ENCODE measurements around the gene CUX1.
A peak's percentile ranks its signal among the peaks of the same experiment; 100 is the strongest.

Gene CUX1

GRCh38 chr7:101936611-101937231, 119.3 kb downstream of the CUX1 start:
- H3K79me2 ChIP-seq (ENCODE audit: control insufficient read depth, low read length) = peaks cover 97% of the 10 kb centered on the region
- TF ChIP-seq EZH2phosphoT487 (IDR thresholded peaks at IDR 0.05; ENCODE audit: borderline replicate concordance, low read length) (no peak), CTCF (IDR thresholded peaks at IDR 0.05; ENCODE audit: low read depth, low read length, poor library complexity, severe bottlenecking) (no peak)

GRCh38 chr7:101937717-101938514, 120.5 kb downstream of the CUX1 start:
- Histone ChIP-seq H3K4me1 (ENCODE audit: control insufficient read depth, low read length) (peaks cover 94% of the 10 kb centered on the region), H3K9me3 (ENCODE audit: control insufficient read depth, insufficient read depth, low read length) (no peaks in the 10 kb centered on the region), H3K36me3 (ENCODE audit: control insufficient read depth, low read length) (peaks cover 34% of the 10 kb centered on the region), H4K20me1 (ENCODE audit: control insufficient read depth, insufficient read depth, low read depth, low read length) (peaks cover 55% of the 10 kb centered on the region), H3F3A (ENCODE audit: control insufficient read depth, insufficient read depth) (peaks cover 15% of the 10 kb centered on the region), H3K27me3 (ENCODE audit: control insufficient read depth, low read length) (no peaks in the 10 kb centered on the region), H3K9me2 (replicated peaks; ENCODE audit: control insufficient read depth, low read length) (no peaks in the 10 kb centered on the region), H3K4me2 (ENCODE audit: low read length) (0 out of 2 replicates have a peak overlapping the region, but pooled peaks have one; percentile 2), H3K4me3 (ENCODE audit: low read length) (no peak overlapping the region), H3K79me2 (ENCODE audit: control insufficient read depth, low read length) (peaks cover 97% of the 10 kb centered on the region), H3K27ac (ENCODE audit: low read depth, low read length) (no peak overlapping the region)
- no peak for TF ChIP-seq CTCF (IDR thresholded peaks at IDR 0.05; ENCODE audit: low read depth, low read length, poor library complexity, severe bottlenecking)
- TF ChIP-seq EZH2phosphoT487 (IDR thresholded peaks at IDR 0.05; ENCODE audit: borderline replicate concordance, low read length) = no peak

More at GRCh38 chr7:101936611-101937231, 119.3 kb downstream of the CUX1 start:
- H4K20me1 ChIP-seq (ENCODE audit: control insufficient read depth, insufficient read depth, low read depth, low read length) = peaks cover 54% of the 10 kb centered on the region
- H3K27ac ChIP-seq (ENCODE audit: low read depth, low read length) = no peak overlapping the region
- peaks cover 44% of the 10 kb centered on the region for H3K36me3 ChIP-seq (ENCODE audit: control insufficient read depth, low read length)
- H3K4me1 ChIP-seq (ENCODE audit: control insufficient read depth, low read length) = peaks cover 97% of the 10 kb centered on the region
- H3K4me3 ChIP-seq (ENCODE audit: low read length) = no peak overlapping the region
- peaks cover 24% of the 10 kb centered on the region for H3F3A ChIP-seq (ENCODE audit: control insufficient read depth, insufficient read depth)
- no peaks in the 10 kb centered on the region for H3K27me3 ChIP-seq (ENCODE audit: control insufficient read depth, low read length)
- H3K9me3 ChIP-seq (ENCODE audit: control insufficient read depth, insufficient read depth, low read length) = no peaks in the 10 kb centered on the region
- peak overlapping the region; percentile 28 for H3K4me2 ChIP-seq (ENCODE audit: low read length)
- no peaks in the 10 kb centered on the region for H3K9me2 ChIP-seq (replicated peaks; ENCODE audit: control insufficient read depth, low read length)

- Histone ChIP-seq H3K4me3 (ENCODE audit: low read length) (peak overlapping the region; percentile 38), H4K20me1 (ENCODE audit: control insufficient read depth, insufficient read depth, low read depth, low read length) (peaks cover 51% of the 10 kb centered on the region), H3K9me3 (ENCODE audit: control insufficient read depth, insufficient read depth, low read length) (no peaks in the 10 kb centered on the region), H3K79me2 (ENCODE audit: control insufficient read depth, low read length) (peaks cover 96% of the 10 kb centered on the region), H3K27me3 (ENCODE audit: control insufficient read depth, low read length) (no peaks in the 10 kb centered on the region), H3K27ac (ENCODE audit: low read depth, low read length) (peak overlapping the region; percentile 23), H3K4me2 (ENCODE audit: low read length) (peak overlapping the region; percentile 68), H3F3A (ENCODE audit: control insufficient read depth, insufficient read depth) (peaks cover 3% of the 10 kb centered on the region; the same call in 1 of the 2 replicates), H3K9me2 (replicated peaks; ENCODE audit: control insufficient read depth, low read length) (no peaks in the 10 kb centered on the region), H3K36me3 (ENCODE audit: control insufficient read depth, low read length) (peaks cover 32% of the 10 kb centered on the region), H3K4me1 (ENCODE audit: control insufficient read depth, low read length) (peaks cover 84% of the 10 kb centered on the region)
- no peak for TF ChIP-seq EZH2phosphoT487 (IDR thresholded peaks at IDR 0.05; ENCODE audit: borderline replicate concordance, low read length)
- no peak for TF ChIP-seq CTCF (IDR thresholded peaks at IDR 0.05; ENCODE audit: low read depth, low read length, poor library complexity, severe bottlenecking)
These were observed 121.8 kb downstream of the CUX1 start for GRCh38 chr7:101939136-101939695.
